ENCODE measurements around the gene NLGN2.

Gene NLGN2

GRCh38 chr17:7415784-7416183, 8.1 kb downstream of the NLGN2 start:
- no peak for DNase-seq

- DNase-seq = no peak
Observed at GRCh38 chr17:7416323-7416722, 8.7 kb downstream of the NLGN2 start.

GRCh38 chr17:7417056-7417655, 9.5 kb downstream of the NLGN2 start:
- DNase-seq = no peak

- no peak for DNase-seq
Observed at GRCh38 chr17:7418472-7419152, 11.0 kb downstream of the NLGN2 start.

- DNase-seq = no peak
Observed at GRCh38 chr17:7419819-7420610, 12.4 kb downstream of the NLGN2 start, which contains the start of gene SPEM1. SPEM1 (plus strand) TSS chr17:7420324; CDS start chr17:7420385, 61 bp downstream.

GRCh38 chr17:7421186-7421585, 13.5 kb downstream of the NLGN2 start:
- DNase-seq = no peak

GRCh38 chr17:7423679-7424078, 16.0 kb downstream of the NLGN2 start:
- no peak for DNase-seq

GRCh38 chr17:7425316-7425715, 17.7 kb downstream of the NLGN2 start, which contains the start of gene SPEM2:
SPEM2 (plus strand) TSS chr17:7425616; CDS start chr17:7425689, 73 bp downstream.
- DNase-seq = no peak

GRCh38 chr17:7425756-7426155, 18.1 kb downstream of the NLGN2 start:
- no peak for DNase-seq

GRCh38 chr17:7426203-7426863, 18.7 kb downstream of the NLGN2 start:
- no peak for DNase-seq

- DNase-seq = no peak
Observed at GRCh38 chr17:7426896-7427489, 19.3 kb downstream of the NLGN2 start.

- DNase-seq = no peak
Observed at GRCh38 chr17:7427549-7427948, 19.9 kb downstream of the NLGN2 start.

GRCh38 chr17:7428557-7428956, 20.9 kb downstream of the NLGN2 start, which contains the start of gene SPEM3:
SPEM3 (plus strand) TSS chr17:7428857; CDS start chr17:7428903, 46 bp downstream.
- DNase-seq = no peak

GRCh38 chr17:7429722-7430121, 22.1 kb downstream of the NLGN2 start:
- DNase-seq = no peak

GRCh38 chr17:7431231-7431630, 23.6 kb downstream of the NLGN2 start:
- no peak for DNase-seq

- no peak for DNase-seq
Observed at GRCh38 chr17:7432296-7432695, 24.7 kb downstream of the NLGN2 start.

GRCh38 chr17:7435676-7436555, 28.3 kb downstream of the NLGN2 start:
- no peak for DNase-seq

- DNase-seq = peak; percentile 31 to 74
Observed at GRCh38 chr17:7436556-7437368, 29.1 kb downstream of the NLGN2 start.

- DNase-seq = no peak
Observed at GRCh38 chr17:7437369-7437863, 29.8 kb downstream of the NLGN2 start.

GRCh38 chr17:7437950-7438614, 30.4 kb downstream of the NLGN2 start:
- DNase-seq = peak in 1 of 2 experiments; percentile 17
